Right lobe of liver (tissue), 4 donors: Measurements from ENCODE around the gene VMP1.
"Not testable (repeated sequence)": the region's sequence is repeated elsewhere in the genome, so short reads cannot be mapped to it uniquely, and the experiment has no call there.

Experiments
- POLR2A ChIP-seq: fragments of 450-650 bp; IDR thresholded peaks from one replicate; pipeline ENCODE4 v1.6.1; 2017; ENCODE audit warnings: antibody characterized with exemption, mild to moderate bottlenecking
- TF ChIP-seq, protein P1 (sequence below), 4 donors: fragments of 200-600 bp in 3 of 4; fragments of 450-650 bp in 1 of 4; IDR thresholded peaks; one replicate each; pipeline versions ENCODE4 v1.5.1 to v1.8.0; 2016 to 2022; ENCODE audit warnings: antibody characterized with exemption in 4 of 4, mild to moderate bottlenecking in 2 of 4
- donor health status: DM: no; HTN: no; CAD: no.
- donor health status: DM: no; HTN: no; CAD: no.
- donor health status: DM: no; HTN: yes; CAD: no.

DNA sequence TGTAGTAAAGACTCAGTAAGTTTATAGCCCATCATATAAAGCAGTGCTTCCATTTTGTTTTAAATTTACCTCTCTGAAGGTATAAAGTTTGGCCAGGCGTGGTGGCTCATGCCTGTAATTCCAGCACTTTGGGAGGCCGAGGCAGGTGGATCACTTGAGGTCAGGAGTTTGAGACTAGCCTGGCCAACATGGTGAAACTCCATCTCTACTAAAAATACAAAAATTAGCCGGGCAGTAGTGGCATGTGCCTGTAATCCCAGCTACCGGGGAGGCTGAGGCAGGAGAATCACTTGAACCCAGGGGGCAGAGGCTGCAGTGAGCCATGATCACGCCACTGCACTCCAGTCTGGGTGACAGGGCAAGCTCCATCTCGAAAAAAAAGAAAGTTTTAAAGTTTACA, 83.0 kb downstream of the VMP1 start:
- TF ChIP-seq, protein P1, sequence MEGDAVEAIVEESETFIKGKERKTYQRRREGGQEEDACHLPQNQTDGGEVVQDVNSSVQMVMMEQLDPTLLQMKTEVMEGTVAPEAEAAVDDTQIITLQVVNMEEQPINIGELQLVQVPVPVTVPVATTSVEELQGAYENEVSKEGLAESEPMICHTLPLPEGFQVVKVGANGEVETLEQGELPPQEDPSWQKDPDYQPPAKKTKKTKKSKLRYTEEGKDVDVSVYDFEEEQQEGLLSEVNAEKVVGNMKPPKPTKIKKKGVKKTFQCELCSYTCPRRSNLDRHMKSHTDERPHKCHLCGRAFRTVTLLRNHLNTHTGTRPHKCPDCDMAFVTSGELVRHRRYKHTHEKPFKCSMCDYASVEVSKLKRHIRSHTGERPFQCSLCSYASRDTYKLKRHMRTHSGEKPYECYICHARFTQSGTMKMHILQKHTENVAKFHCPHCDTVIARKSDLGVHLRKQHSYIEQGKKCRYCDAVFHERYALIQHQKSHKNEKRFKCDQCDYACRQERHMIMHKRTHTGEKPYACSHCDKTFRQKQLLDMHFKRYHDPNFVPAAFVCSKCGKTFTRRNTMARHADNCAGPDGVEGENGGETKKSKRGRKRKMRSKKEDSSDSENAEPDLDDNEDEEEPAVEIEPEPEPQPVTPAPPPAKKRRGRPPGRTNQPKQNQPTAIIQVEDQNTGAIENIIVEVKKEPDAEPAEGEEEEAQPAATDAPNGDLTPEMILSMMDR (IDR thresholded peaks at IDR 0.05): not testable (repeated sequence)
- not testable (repeated sequence) for TF ChIP-seq POLR2A
